H9 (cell line): ENCODE measurements around the gene SRP19. TPM values are rescaled to one million over a fixed set of nuclear protein-coding genes. Genes with fewer than 3 reads are reported as not detected.

Experiments
- DNase-seq: peaks from one replicate; pipeline ENCODE4 v3.0.0-alpha.2; 2017
- H2AFZ ChIP-seq: one replicate; pipeline ENCODE4 v1.6.1; 2013; ENCODE audit warnings: mild to moderate bottlenecking, low read length, control low read depth, moderate library complexity
- H2AK5ac ChIP-seq: 2 replicates; pipeline ENCODE4 v1.6.1; 2013; ENCODE audit warnings: low read length, control low read depth, mixed read lengths; ENCODE audit not compliant: insufficient read length
- H2BK120ac ChIP-seq: one replicate; pipeline ENCODE4 v1.6.1; 2013; ENCODE audit warnings: low read depth, mild to moderate bottlenecking, low read length, control low read depth, inconsistent platforms; ENCODE audit not compliant: poor library complexity, severe bottlenecking
- H2BK12ac ChIP-seq: 2 replicates; pipeline ENCODE4 v1.6.1; 2013; ENCODE audit warnings: low read length, control low read depth, mixed read lengths, low read depth; ENCODE audit not compliant: insufficient read length
- H2BK15ac ChIP-seq: 2 replicates; pipeline ENCODE4 v1.6.1; 2013; ENCODE audit warnings: low read depth, low read length, control low read depth
- H2BK20ac ChIP-seq: one replicate; pipeline ENCODE4 v1.6.1; 2013; ENCODE audit warnings: low read depth, mild to moderate bottlenecking, low read length, control low read depth, inconsistent platforms; ENCODE audit not compliant: poor library complexity, severe bottlenecking
- H2BK5ac ChIP-seq: 2 replicates; pipeline ENCODE4 v1.6.1; 2013; ENCODE audit warnings: low read length, control low read depth, mixed read lengths; ENCODE audit not compliant: insufficient read length
- H3K14ac ChIP-seq: 2 replicates; pipeline ENCODE4 v1.6.1; 2013; ENCODE audit warnings: low read length, control low read depth; ENCODE audit not compliant: insufficient read depth
- H3K18ac ChIP-seq: 2 replicates; pipeline ENCODE4 v1.6.1; 2013; ENCODE audit warnings: low read depth, mild to moderate bottlenecking, mixed read lengths, low read length, control low read depth; ENCODE audit not compliant: insufficient read length
- H3K23ac ChIP-seq: 2 replicates; pipeline ENCODE4 v1.6.1; 2013; ENCODE audit warnings: low read length, control low read depth, mixed read lengths, low read depth; ENCODE audit not compliant: insufficient read length
- H3K23me2 ChIP-seq: 2 replicates; pipeline ENCODE4 v1.6.1; 2013; ENCODE audit warnings: low read depth, mild to moderate bottlenecking, mixed read lengths, low read length, control low read depth; ENCODE audit not compliant: insufficient read length, poor library complexity, severe bottlenecking
- H3K27ac ChIP-seq: 2 replicates; pipeline ENCODE4 v1.5.1; 2013; ENCODE audit warnings: low read length, control low read depth, mixed read lengths, low read depth; ENCODE audit not compliant: insufficient read length
- H3K27me3 ChIP-seq: 2 replicates; pipeline ENCODE4 v1.6.1; 2013; ENCODE audit warnings: low read length, control low read depth, inconsistent platforms; ENCODE audit not compliant: insufficient read depth
- H3K4ac ChIP-seq: 2 replicates; pipeline ENCODE4 v1.6.1; 2013; ENCODE audit warnings: low read depth, mild to moderate bottlenecking, control low read depth, inconsistent platforms, low read length, moderate library complexity
- H3K4me1 ChIP-seq: 2 replicates; pipeline ENCODE4 v1.6.1; 2013; ENCODE audit warnings: low read length, control low read depth, inconsistent platforms; ENCODE audit not compliant: insufficient read depth
- H3K4me2 ChIP-seq: 2 replicates; pipeline ENCODE4 v1.6.1; 2013; ENCODE audit warnings: low read length, control low read depth, mixed read lengths; ENCODE audit not compliant: insufficient read length, insufficient read depth
- H3K56ac ChIP-seq: 2 replicates; pipeline ENCODE4 v1.6.1; 2013; ENCODE audit warnings: low read depth, mild to moderate bottlenecking, mixed read lengths, low read length, control low read depth; ENCODE audit not compliant: insufficient read length
- H3K79me1 ChIP-seq: 2 replicates; pipeline ENCODE4 v1.6.1; 2013; ENCODE audit warnings: low read depth, mild to moderate bottlenecking, moderate library complexity, low read length, control low read depth, inconsistent platforms; ENCODE audit not compliant: insufficient read depth, poor library complexity, severe bottlenecking
- H3K79me2 ChIP-seq: 2 replicates; pipeline ENCODE4 v1.6.1; 2013; ENCODE audit warnings: low read length, control low read depth, inconsistent platforms; ENCODE audit not compliant: insufficient read depth
- H3K9ac ChIP-seq: 2 replicates; pipeline ENCODE4 v1.6.1; 2013; ENCODE audit warnings: low read length, control low read depth, mixed read lengths; ENCODE audit not compliant: insufficient read length; ENCODE audit errors: extremely low read depth
- H3K9me3 ChIP-seq: one replicate; pipeline ENCODE4 v1.6.1; 2013; ENCODE audit warnings: low read depth, low read length, inconsistent platforms; ENCODE audit not compliant: control insufficient read depth
- H3T11ph ChIP-seq: one replicate; pipeline ENCODE4 v1.6.1; 2013; ENCODE audit warnings: mild to moderate bottlenecking, low read length, control low read depth, inconsistent platforms
- H4K20me1 ChIP-seq: one replicate; pipeline ENCODE4 v1.6.1; 2013; ENCODE audit not compliant: control insufficient read depth, insufficient read length, insufficient read depth
- H4K5ac ChIP-seq: 2 replicates; pipeline ENCODE4 v1.6.1; 2013; ENCODE audit warnings: low read depth, mild to moderate bottlenecking, mixed read lengths, low read length, control low read depth; ENCODE audit not compliant: insufficient read length
- H4K8ac ChIP-seq: replicated peaks from 2 replicates; pipeline ENCODE4 v1.6.1; 2013; ENCODE audit warnings: low read length, control low read depth, mixed read lengths, low read depth; ENCODE audit not compliant: insufficient read length
- H4K91ac ChIP-seq: 2 replicates; pipeline ENCODE4 v1.6.1; 2013; ENCODE audit warnings: low read depth, mild to moderate bottlenecking, moderate library complexity, mixed read lengths, low read length, control low read depth; ENCODE audit not compliant: insufficient read length
- H3K27ac Mint-ChIP-seq, 3 experiments: 2 replicates in 2 of 3; 3 replicates in 1 of 3; pipeline ENCODE4 v1.8.0; 2020 to 2021; ENCODE audit warnings: mixed read lengths in 3 of 3, mild to moderate bottlenecking in 1 of 3, moderate library complexity in 1 of 3
- H3K27me3 Mint-ChIP-seq: 2 replicates; pipeline ENCODE4 v1.8.0; 2021; ENCODE audit warnings: low read depth, mild to moderate bottlenecking, moderate library complexity, mixed read lengths
- H3K36me3 Mint-ChIP-seq, 3 experiments: 2 replicates in 2 of 3; 3 replicates in 1 of 3; pipeline ENCODE4 v1.8.0; 2020 to 2021; ENCODE audit warnings: low read depth in 3 of 3, mixed read lengths in 3 of 3; ENCODE audit not compliant: insufficient read depth in 1 of 3
- H3K4me1 Mint-ChIP-seq, 2 experiments: 2 replicates each; pipeline ENCODE4 v1.8.0; 2020; ENCODE audit warnings: mixed read lengths in 2 of 2
- H3K4me3 Mint-ChIP-seq, 2 experiments: 2 replicates in 1 of 2; 3 replicates in 1 of 2; pipeline ENCODE4 v1.8.0; 2020 to 2021; ENCODE audit warnings: mild to moderate bottlenecking in 2 of 2, mixed read lengths in 2 of 2, moderate library complexity in 1 of 2
- H3K9me3 Mint-ChIP-seq, 2 experiments: 2 replicates in 1 of 2; 3 replicates in 1 of 2; pipeline ENCODE4 v1.8.0; 2020; ENCODE audit warnings: mild to moderate bottlenecking in 2 of 2, mixed read lengths in 2 of 2, moderate library complexity in 1 of 2
- total RNA-seq: library from RNA; stranded (reverse); gene quantifications from 2 replicates; pipeline ENCODE4 v1.2.1, GENCODE V29; 2021
- TF ChIP-seq, protein P1 (sequence below): fragments of 200-600 bp; sonication (generic); conservative IDR thresholded peaks from 3 replicates; pipeline ENCODE4 v1.8.0; 2021; ENCODE audit warnings: antibody characterized with exemption, mild to moderate bottlenecking

Gene SRP19
- total RNA-seq, 1 experiment from 2014 or later, result 78.9 TPM

DNA sequence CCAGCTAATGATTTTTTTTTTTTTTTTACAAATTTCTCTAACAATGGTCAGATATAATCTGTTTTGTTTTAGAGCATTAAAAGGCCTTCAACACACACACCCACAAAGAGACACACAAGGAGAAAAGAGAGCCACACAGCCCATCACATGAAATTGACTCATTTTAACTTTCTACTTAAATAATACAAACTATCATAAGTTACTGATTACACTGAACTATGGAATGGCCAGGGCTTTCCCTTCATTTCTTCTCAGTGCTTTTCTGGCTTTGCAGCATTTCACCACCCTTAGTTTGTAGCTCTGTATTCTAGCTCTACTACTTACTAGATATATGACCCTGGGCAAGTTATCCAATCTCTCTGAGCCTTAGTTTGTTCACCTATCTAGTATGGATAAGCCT lies 47.8 kb downstream of the SRP19 start:
- Histone ChIP-seq H2BK15ac (no peak overlapping the region), H4K8ac (no peak overlapping the region), H4K5ac (no peak overlapping the region), H2BK120ac (no peak overlapping the region), H3K23me2 (no peaks in the 10 kb centered on the region), H3K23ac (no peak overlapping the region), H3K27me3 (no peaks in the 10 kb centered on the region), H2BK5ac (no peak overlapping the region), H2BK12ac (no peak overlapping the region), H3K56ac (no peak overlapping the region), H3K4ac (no peak overlapping the region), H3T11ph (no peak overlapping the region), H2BK20ac (no peak overlapping the region), H3K27ac (no peak overlapping the region), H3K14ac (no peak overlapping the region), H2AFZ (no peak overlapping the region), H4K20me1 (no peaks in the 10 kb centered on the region), H3K79me2 (no peaks in the 10 kb centered on the region), H3K18ac (no peak overlapping the region), H3K79me1 (no peaks in the 10 kb centered on the region), H2AK5ac (no peak overlapping the region), H3K4me2 (no peak overlapping the region), H4K91ac (no peak overlapping the region), H3K9me3 (no peaks in the 10 kb centered on the region), H3K9ac (no peak overlapping the region), H3K4me1 (no peaks in the 10 kb centered on the region)
- no peak for DNase-seq
- Mint-ChIP-seq H3K27me3 (no peaks in the 10 kb centered on the region), H3K9me3 (no peaks in the 10 kb centered on the region), H3K27ac (no peak overlapping the region), H3K4me3 (no peak overlapping the region), H3K36me3 (peaks cover 0 to 18% (median 12%) of the 10 kb centered on the region in 3 experiments; a peak in 6 of 7 replicates), H3K4me1 (no peaks in the 10 kb centered on the region)
- TF ChIP-seq, protein P1, sequence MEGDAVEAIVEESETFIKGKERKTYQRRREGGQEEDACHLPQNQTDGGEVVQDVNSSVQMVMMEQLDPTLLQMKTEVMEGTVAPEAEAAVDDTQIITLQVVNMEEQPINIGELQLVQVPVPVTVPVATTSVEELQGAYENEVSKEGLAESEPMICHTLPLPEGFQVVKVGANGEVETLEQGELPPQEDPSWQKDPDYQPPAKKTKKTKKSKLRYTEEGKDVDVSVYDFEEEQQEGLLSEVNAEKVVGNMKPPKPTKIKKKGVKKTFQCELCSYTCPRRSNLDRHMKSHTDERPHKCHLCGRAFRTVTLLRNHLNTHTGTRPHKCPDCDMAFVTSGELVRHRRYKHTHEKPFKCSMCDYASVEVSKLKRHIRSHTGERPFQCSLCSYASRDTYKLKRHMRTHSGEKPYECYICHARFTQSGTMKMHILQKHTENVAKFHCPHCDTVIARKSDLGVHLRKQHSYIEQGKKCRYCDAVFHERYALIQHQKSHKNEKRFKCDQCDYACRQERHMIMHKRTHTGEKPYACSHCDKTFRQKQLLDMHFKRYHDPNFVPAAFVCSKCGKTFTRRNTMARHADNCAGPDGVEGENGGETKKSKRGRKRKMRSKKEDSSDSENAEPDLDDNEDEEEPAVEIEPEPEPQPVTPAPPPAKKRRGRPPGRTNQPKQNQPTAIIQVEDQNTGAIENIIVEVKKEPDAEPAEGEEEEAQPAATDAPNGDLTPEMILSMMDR, result no peak
